DND-41 (cell line): ENCODE measurements around the gene TMED5.

Source experiments
- ATAC-seq: fragments of 200-7000 bp; cut with Tn5 transposase; 3 replicates; pipeline ENCODE4 v1.9.1; 2021; ENCODE audit warnings: low read depth; ENCODE audit not compliant: insufficient read depth
- DNase-seq: peaks from one replicate; pipeline ENCODE4 v3.0.0-alpha.2; 2020
- H2AFZ ChIP-seq: 2 replicates; pipeline ENCODE4 v1.6.0; 2012; ENCODE audit warnings: low read depth, low read length
- H3K27ac ChIP-seq: 2 replicates; pipeline ENCODE4 v1.5.1; 2012; ENCODE audit warnings: low read length, inconsistent platforms
- H3K27me3 ChIP-seq: fragments of 200-600 bp; sonication (generic); 2 replicates; pipeline ENCODE4 v1.6.0; 2012; ENCODE audit warnings: low read length, mild to moderate bottlenecking, inconsistent platforms; ENCODE audit not compliant: insufficient read depth, poor library complexity
- H3K36me3 ChIP-seq: 2 replicates; pipeline ENCODE4 v1.5.1; 2012; ENCODE audit warnings: low read length, inconsistent platforms; ENCODE audit not compliant: insufficient read depth
- H3K4me1 ChIP-seq: 2 replicates; pipeline ENCODE4 v1.5.1; 2012; ENCODE audit warnings: mild to moderate bottlenecking, low read length; ENCODE audit not compliant: insufficient read depth
- H3K4me2 ChIP-seq: 2 replicates; pipeline ENCODE4 v1.6.0; 2012; ENCODE audit warnings: mild to moderate bottlenecking, moderate library complexity, low read length, inconsistent platforms; ENCODE audit not compliant: insufficient read depth
- H3K4me3 ChIP-seq, 2 experiments: fragments of 200-600 bp in 1 of 2; shearing (Covaris generic) in 1 of 2; 2 replicates each; pipeline ENCODE4 v1.5.1; 2012 to 2016; ENCODE audit warnings: inconsistent platforms in 2 of 2, low read length in 2 of 2, mild to moderate bottlenecking in 2 of 2, low read depth in 1 of 2, moderate library complexity in 1 of 2
- H3K79me2 ChIP-seq: 2 replicates; pipeline ENCODE4 v1.6.0; 2012; ENCODE audit warnings: low read length, inconsistent platforms; ENCODE audit not compliant: insufficient read depth
- H3K9ac ChIP-seq: 2 replicates; pipeline ENCODE4 v1.6.0; 2012; ENCODE audit warnings: low read depth, mild to moderate bottlenecking, inconsistent platforms, low read length, moderate library complexity
- H3K9me3 ChIP-seq: 2 replicates; pipeline ENCODE4 v1.5.1; 2012; ENCODE audit warnings: low read length, moderate library complexity, mild to moderate bottlenecking, inconsistent platforms; ENCODE audit not compliant: insufficient read depth, severe bottlenecking
- H4K20me1 ChIP-seq: 2 replicates; pipeline ENCODE4 v1.6.0; 2012; ENCODE audit warnings: low read length; ENCODE audit not compliant: insufficient read depth
- EZH2 ChIP-seq: IDR thresholded peaks from 3 replicates; pipeline ENCODE4 v1.6.1; 2012; ENCODE audit warnings: borderline replicate concordance, low read depth, mild to moderate bottlenecking, moderate library complexity, low read length, inconsistent platforms; ENCODE audit not compliant: severe bottlenecking
- TF ChIP-seq, protein P1 (sequence below): IDR thresholded peaks from 2 replicates; pipeline ENCODE4 v1.5.1; 2012; ENCODE audit warnings: borderline replicate concordance, low read length, moderate library complexity, mild to moderate bottlenecking; ENCODE audit not compliant: poor library complexity, severe bottlenecking; ENCODE audit errors: extremely low read depth

The TMED5 gene

DNA sequence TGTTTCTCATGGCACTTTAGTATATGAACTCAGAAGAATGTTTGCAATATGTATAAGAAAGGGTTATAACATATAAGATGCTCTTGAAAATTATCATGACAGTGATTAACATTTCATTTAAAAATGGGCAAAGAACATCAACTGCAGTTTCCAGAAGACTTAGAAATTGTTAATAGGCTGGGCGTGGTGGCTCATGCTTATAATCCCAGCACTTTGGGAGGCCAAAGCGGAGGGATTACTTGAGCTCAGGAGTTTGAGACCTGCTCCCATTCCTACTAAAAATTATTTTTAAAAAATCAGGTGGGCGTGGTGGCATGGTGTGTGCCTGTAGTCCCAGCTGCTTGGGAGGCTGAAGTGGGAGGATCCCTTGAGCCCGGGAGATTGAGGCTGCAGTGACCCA lies 78.1 kb downstream of the TMED5 start:
- Histone ChIP-seq H3K27ac (no peak overlapping the region), H3K4me2 (no peak overlapping the region), H3K9ac (no peak overlapping the region), H3K79me2 (peaks cover 99% of the 10 kb centered on the region), H2AFZ (no peak overlapping the region), H3K4me3 (no peak overlapping the region), H3K4me1 (peaks cover 2% of the 10 kb centered on the region; the same call in 1 of the 2 replicates), H4K20me1 (peaks cover 86% of the 10 kb centered on the region), H3K27me3 (no peaks in the 10 kb centered on the region), H3K9me3 (no peaks in the 10 kb centered on the region), H3K36me3 (peaks cover 77% of the 10 kb centered on the region)
- no peak for ATAC-seq
- no peak for DNase-seq
- TF ChIP-seq EZH2 = no peak
- TF ChIP-seq, protein P1, sequence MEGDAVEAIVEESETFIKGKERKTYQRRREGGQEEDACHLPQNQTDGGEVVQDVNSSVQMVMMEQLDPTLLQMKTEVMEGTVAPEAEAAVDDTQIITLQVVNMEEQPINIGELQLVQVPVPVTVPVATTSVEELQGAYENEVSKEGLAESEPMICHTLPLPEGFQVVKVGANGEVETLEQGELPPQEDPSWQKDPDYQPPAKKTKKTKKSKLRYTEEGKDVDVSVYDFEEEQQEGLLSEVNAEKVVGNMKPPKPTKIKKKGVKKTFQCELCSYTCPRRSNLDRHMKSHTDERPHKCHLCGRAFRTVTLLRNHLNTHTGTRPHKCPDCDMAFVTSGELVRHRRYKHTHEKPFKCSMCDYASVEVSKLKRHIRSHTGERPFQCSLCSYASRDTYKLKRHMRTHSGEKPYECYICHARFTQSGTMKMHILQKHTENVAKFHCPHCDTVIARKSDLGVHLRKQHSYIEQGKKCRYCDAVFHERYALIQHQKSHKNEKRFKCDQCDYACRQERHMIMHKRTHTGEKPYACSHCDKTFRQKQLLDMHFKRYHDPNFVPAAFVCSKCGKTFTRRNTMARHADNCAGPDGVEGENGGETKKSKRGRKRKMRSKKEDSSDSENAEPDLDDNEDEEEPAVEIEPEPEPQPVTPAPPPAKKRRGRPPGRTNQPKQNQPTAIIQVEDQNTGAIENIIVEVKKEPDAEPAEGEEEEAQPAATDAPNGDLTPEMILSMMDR = no peak
